Pulmonary artery endothelial cell (primary cell): ENCODE results near the gene SLC9A4. TPM values are rescaled to one million over a fixed set of nuclear protein-coding genes. Genes with fewer than 3 reads are reported as not detected.

ENCODE experiments used
- DNase-seq: peaks from one replicate; pipeline ENCODE4 v3.0.0-alpha.2; 2011; ENCODE audit warnings: low read depth, low spot score
- total RNA-seq: library from RNA; depleted of rRNA; stranded (reverse); fragments of >200 nt; gene quantifications from 2 replicates; pipeline ENCODE4 v1.2.3, GENCODE V29; 2014

Gene SLC9A4
- not detected in 2 replicates for total RNA-seq

DNA sequence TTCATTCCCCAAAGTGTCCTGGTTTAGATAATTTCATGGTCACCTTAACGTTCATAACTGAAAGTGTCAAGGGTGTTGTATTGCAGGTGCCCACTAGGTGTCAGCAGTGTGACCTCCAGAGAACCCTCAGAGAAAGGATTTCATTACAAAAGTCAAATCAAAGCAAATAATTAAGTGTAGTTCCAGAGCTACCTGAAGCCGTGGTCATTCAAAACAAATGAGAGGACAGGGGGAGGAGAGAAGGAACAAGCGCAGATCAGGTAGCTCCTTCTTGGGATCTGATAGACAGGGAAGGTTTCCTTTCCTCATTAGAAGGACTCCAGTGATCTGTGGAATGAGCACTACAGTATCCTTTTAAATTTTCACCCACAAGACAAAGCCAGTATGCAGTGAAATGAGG, at the start of gene SLC9A4:
Gene SLC9A4, plus strand, starts transcription at position 207 of the 400 bp plus-strand sequence. CDS start 534 bp downstream, outside the sequence.
- DNase-seq = peak; percentile 4

- no peak for DNase-seq
Observed at GRCh38 chr2:102423368-102423767, 49.7 kb upstream of the SLC9A4 start.

GRCh38 chr2:102424754-102425153, 48.3 kb upstream of the SLC9A4 start:
- no peak for DNase-seq

- no peak for DNase-seq
Observed at GRCh38 chr2:102425441-102426132, 47.4 kb upstream of the SLC9A4 start.

DNA sequence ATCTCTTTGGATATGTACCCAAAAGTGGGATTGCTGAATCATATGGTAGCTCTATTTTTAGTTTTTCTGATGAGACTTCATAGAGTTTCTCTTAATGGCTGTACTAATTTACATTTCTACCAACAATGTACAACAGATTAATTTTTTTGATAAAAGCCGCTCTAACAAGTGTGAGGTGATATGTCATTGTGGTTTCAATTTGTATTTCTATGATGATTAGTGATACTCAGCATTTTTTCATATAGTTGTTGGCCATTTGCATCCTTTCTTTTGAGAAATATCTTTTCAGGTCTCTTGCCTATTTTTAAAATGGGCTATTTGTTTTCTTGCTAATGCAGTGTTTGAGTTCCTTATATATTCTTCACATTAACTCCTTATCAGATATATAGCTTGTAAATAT, 45.8 kb upstream of the SLC9A4 start:
- no peak for DNase-seq

DNA sequence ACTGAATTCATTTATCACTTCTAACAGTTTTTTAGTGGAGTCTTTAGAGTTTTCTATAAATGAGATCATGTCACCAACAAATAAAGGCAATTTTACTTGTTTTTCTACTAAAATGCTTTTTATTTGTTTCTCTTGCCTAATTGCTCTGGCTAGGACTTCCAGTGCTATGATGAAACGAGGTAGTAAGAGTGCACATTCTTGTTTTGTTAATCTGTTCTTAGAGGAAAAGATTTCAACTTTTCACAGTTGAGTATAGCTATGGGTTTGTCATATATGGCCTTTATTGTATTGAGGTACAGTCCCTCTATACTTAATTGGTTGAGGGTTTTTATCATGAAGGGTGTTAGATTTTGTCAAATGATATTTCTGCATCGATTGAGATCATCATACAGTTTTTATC, 44.5 kb upstream of the SLC9A4 start:
- DNase-seq = no peak

DNA sequence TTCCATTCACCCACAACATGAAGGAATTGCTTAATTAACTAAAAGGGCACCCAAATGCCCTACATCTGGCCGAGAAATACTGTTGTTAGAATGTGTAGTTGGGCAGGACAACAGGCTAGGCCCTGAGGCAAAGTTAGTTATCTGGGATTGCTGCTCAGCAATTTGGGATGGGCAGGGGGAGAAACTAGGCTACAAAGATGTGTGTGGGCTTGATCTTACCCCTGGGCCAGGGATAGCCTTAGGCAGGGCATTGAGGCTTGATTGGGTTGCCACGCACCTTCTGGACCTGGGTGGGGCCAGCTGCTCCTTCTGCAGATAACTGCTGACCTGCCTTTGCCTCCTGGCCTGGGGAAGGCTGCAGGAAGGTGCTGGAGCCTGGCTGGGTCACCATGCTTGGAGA, 40.6 kb upstream of the SLC9A4 start:
- no peak for DNase-seq

GRCh38 chr2:102433973-102434654, 38.9 kb upstream of the SLC9A4 start:
- no peak for DNase-seq

DNA sequence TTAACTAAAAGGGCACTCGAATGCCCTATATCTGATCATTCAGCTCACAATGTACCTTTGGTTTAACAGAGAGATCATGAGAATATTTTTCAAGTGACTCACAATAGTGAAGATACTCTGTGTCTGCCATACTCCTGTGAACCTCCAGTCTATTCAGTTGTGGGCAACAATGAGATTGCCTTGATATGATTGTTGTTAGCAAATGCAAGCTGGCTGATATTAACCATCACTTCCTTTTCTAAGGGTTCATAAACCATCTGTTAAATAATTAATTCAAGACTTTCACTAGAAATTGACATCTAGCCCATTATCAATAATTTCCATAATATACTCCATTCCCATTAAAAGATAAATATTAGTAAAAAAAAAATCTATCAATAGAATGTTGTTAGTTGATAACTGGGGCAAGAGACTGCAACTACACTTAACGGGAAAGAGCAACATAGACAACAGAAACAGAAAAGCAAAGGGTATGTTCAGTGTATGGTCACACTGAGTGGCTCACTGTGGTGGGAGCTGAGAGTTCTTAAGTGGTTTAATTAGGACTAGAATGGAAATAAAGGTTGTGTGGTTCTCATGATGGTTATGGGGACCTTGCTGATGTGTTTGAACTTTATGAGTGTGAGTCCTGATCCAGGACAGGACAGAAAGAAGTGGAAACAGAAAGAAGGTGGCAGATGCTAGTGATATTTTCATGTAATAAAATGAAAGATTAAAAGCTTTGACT, 38.2 kb upstream of the SLC9A4 start:
- DNase-seq = no peak

- DNase-seq = no peak
Observed at GRCh38 chr2:102435741-102436140, 37.3 kb upstream of the SLC9A4 start.

DNA sequence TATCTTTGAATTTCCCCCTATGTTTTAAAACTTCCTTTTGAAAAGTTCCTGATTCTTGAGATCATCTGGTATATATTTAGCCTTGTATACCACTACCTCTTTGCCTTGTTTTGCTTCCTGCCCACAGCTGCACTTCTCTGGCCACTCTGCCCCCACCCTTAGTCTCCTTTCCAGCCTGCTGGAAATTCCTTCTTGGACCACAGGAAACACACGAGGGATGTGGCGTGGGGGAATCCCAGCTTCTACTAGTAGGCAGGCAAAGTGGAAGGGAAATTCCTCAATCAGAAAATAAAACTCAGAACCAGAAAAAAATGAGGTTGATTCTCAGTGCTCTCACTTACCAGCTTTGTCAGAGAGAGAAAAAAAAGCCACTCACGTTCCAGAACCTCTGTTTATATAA, 36.7 kb upstream of the SLC9A4 start:
- peak; percentile 49 for DNase-seq

GRCh38 chr2:102437122-102437521, 35.9 kb upstream of the SLC9A4 start:
- no peak for DNase-seq

GRCh38 chr2:102438111-102438510, 34.9 kb upstream of the SLC9A4 start:
- no peak for DNase-seq

GRCh38 chr2:102438578-102438977, 34.4 kb upstream of the SLC9A4 start:
- no peak for DNase-seq

GRCh38 chr2:102439065-102439695, 33.8 kb upstream of the SLC9A4 start:
- no peak for DNase-seq

DNA sequence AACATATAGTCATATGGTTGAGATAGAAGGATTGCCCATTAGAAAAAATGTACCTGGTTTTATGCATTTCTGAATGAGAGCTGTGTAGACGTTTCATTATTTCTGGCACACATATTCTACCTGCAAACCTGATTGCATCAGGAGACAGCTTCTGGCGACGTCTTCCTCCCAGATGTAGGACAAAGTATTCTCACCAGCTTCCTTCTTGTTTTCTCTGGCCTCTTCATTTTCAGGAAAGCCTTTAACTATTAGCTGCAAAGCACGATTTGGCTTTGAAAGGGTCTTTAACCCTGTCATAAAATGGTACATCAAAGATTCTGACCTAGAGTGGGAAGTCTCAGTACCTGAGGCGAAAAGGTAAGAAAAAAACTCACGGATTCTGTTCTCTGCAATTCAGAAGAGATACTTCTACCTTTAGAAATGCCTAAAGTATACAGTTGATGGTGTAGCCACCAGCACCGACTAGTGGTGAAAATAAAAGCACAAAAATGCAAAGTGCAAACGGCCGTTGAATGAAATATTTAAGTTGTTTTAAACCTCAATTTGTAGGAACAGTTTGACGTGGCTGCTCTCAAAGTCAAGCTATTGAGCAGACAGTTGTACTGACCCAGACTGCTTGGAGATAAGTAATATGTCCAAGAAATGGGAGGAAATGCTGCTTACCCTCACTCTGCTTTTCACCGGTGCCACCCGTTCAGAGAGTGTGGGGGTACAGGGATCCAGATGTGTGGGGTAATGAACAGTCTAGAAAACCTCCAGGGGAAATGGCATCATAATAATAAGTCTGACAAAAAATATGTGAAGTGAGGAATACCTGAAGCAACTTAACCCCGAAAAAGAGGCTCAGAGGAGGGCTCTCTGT, 29.8 kb upstream of the SLC9A4 start:
- DNase-seq = no peak

GRCh38 chr2:102444233-102444632, 28.8 kb upstream of the SLC9A4 start:
- DNase-seq = no peak

DNA sequence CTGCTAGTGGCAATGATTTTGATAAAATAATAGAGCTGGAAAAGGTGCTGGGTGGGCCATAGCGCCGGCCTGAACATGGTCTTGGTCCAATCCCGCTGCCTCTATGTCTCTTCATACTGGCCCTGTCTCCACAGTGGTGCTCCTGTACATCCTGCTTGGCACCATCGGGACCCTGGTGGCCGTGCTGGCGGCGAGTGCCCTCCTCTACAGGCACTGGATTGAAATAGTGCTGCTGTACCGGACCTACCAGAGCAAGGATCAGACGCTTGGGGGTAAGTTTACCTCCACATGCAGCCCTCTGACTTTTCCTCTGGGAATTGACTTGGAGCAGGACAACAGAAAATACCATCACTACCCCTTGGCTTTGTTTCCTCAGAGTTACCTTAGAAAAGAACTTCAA, 26.1 kb upstream of the SLC9A4 start:
- no peak for DNase-seq

DNA sequence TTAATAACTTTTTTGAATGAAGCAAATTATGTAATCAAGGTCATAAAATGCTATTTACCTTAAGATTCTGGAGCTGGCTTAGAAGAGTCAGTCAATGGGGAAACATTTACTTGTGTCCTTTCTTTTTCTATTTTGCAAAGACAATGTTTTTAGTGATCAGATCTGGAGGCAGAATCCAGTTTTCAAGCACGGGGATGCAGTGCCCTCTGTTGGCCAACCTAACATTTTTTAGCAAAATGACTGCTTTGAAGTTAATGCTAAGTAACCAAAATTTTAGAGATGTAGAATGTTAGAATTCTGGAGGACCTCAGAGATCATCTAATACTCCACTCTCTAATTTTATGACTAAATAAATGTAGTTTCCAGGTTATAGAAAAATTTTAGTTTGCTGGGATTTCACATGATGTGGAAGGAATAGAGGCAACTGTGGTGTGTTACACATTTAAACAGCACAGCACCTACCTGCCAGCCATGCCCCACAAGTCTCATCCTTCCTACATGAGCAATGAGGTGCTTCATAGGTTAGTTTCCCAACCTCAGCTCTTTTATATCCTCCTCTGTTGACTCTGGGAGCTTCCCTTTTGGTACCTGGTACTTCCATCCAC, 23.6 kb upstream of the SLC9A4 start:
- DNase-seq = no peak

GRCh38 chr2:102451968-102452367, 21.1 kb upstream of the SLC9A4 start:
- no peak for DNase-seq

DNA sequence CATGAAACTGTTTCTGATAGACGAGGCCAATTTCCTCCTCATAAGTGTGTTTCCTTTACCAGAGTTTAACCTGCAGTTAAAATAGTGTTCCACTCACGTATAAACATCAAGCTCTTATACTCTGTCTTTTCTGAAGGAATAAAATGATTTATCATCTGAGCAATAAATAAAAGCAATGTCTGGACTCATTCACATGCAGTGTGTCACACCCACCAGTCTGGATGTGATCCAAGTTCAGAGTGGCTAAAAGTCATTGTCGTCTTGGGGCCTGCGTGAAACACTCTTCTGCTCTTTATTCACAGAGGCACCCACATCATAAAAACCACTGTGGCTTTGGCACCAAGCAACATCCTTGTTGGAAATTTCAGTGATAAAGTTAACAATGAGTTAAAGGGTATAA, 19.5 kb upstream of the SLC9A4 start:
- DNase-seq = no peak
